Spinal cord (tissue), 10 donors: Measurements from ENCODE around the gene AGPAT2. TPM values are rescaled to one million over a fixed set of nuclear protein-coding genes. Genes with fewer than 3 reads are reported as not detected.
A peak's percentile ranks its signal among the peaks of the same experiment; 100 is the strongest.

ENCODE experiments used
- DNase-seq, 6 donors: peaks; one replicate each; pipeline versions ENCODE4 v3.0.0 to v3.0.0-alpha.2; 2013 to 2015; ENCODE audit warnings: low spot score in 6 of 6, low read depth in 4 of 6
- H3K27ac ChIP-seq: one replicate; pipeline ENCODE4 v1.5.1; 2013; ENCODE audit warnings: low read depth, low read length, control low read depth
- H3K27me3 ChIP-seq: one replicate; pipeline ENCODE4 v1.6.1; 2013; ENCODE audit warnings: low read length; ENCODE audit not compliant: control insufficient read depth, insufficient read depth
- H3K36me3 ChIP-seq: one replicate; pipeline ENCODE4 v1.6.1; 2013; ENCODE audit warnings: low read length; ENCODE audit not compliant: control insufficient read depth, insufficient read depth
- H3K4me1 ChIP-seq: one replicate; pipeline ENCODE4 v1.6.1; 2013; ENCODE audit warnings: low read length; ENCODE audit not compliant: control insufficient read depth, insufficient read depth
- H3K4me3 ChIP-seq: one replicate; pipeline ENCODE4 v1.5.1; 2013; ENCODE audit warnings: low read depth, low read length, control low read depth
- H3K9me3 ChIP-seq: one replicate; pipeline ENCODE4 v1.6.1; 2013; ENCODE audit warnings: low read length; ENCODE audit not compliant: control insufficient read depth, insufficient read depth
- WGBS: methylation state at CpG from one replicate; pipeline ENCODE4 v1.1.5; 2013; ENCODE audit warnings: missing lambda C conversion rate; ENCODE audit not compliant: insufficient coverage; 5-methylcytosine and 5-hydroxymethylcytosine counted together
- polyA plus RNA-seq, 2 donors: library from polyadenylated mRNA; unstranded; fragments of 120-200 nt; gene quantifications; one replicate each; pipeline ENCODE4 v1.2.1, GENCODE V29; 2013; ENCODE audit not compliant: insufficient read length in 2 of 2
- total RNA-seq, 2 donors: library from RNA; depleted of rRNA in 1 of 2; stranded (reverse); fragments of 120-200 nt in 1 of 2; fragments of >200 nt in 1 of 2; gene quantifications; one replicate each; pipeline versions ENCODE4 v1.2.3 to v1.2.4, GENCODE V29; 2013 to 2014
- donor health status: healthy.

The AGPAT2 gene
- total and polyA plus RNA-seq, 4 donors = 8.7 to 14.3 (median 10.1) TPM

GRCh38 chr9:136650648-136651047 is 36.6 kb downstream of the AGPAT2 start:
- H3K36me3 ChIP-seq = no peaks in the 10 kb centered on the region

DNA sequence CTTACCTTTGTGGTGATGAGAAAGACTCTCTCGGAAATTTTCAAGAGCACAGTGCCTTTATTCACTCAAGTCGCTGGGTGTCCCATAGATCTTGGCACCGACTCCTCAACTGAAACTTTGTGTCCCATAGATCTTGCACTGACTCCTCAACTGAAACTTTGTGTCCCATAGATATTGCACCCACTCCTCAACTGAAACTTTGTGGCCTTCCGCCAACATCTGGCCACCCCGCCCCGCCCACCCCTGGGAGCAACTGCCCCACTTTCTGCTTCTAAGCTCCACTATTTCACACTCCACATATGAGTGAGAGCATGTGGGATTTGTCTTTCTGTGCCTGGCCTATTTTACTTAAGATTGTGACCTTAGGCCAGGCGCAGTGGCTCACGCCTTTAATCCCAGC is 37.2 kb downstream of the AGPAT2 start:
- Histone ChIP-seq H3K27me3 (no peaks in the 10 kb centered on the region), H3K4me3 (no peak overlapping the region), H3K4me1 (peaks cover 25% of the 10 kb centered on the region), H3K9me3 (no peaks in the 10 kb centered on the region), H3K27ac (no peak overlapping the region), H3K36me3 (no peaks in the 10 kb centered on the region)
- 90% methylated on average over 5 of the region's 8 CpGs for WGBS
- DNase-seq = no peak

More at GRCh38 chr9:136650648-136651047, 36.6 kb downstream of the AGPAT2 start:
- Histone ChIP-seq H3K4me3 (no peak overlapping the region), H3K27me3 (no peaks in the 10 kb centered on the region), H3K27ac (no peak overlapping the region), H3K9me3 (no peaks in the 10 kb centered on the region), H3K4me1 (peaks cover 26% of the 10 kb centered on the region)
- 78% methylated on average over 10 of the region's 10 CpGs for WGBS
- DNase-seq = no peak

GRCh38 chr9:136648751-136649150 is 38.5 kb downstream of the AGPAT2 start:
- H3K4me1 ChIP-seq = peaks cover 33% of the 10 kb centered on the region
- no peak for DNase-seq
- H3K27me3 ChIP-seq = peaks cover 2% of the 10 kb centered on the region
- no peaks in the 10 kb centered on the region for H3K9me3 ChIP-seq
- H3K27ac ChIP-seq = peak overlapping the region; percentile 22
- 65% methylated on average over 6 of the region's 16 CpGs for WGBS
- H3K4me3 ChIP-seq = no peak overlapping the region
- no peaks in the 10 kb centered on the region for H3K36me3 ChIP-seq

GRCh38 chr9:136646827-136647711 is 40.2 kb downstream of the AGPAT2 start:
- Histone ChIP-seq H3K36me3 (no peaks in the 10 kb centered on the region), H3K4me3 (no peak overlapping the region), H3K27ac (peak overlapping the region; percentile 71), H3K9me3 (no peaks in the 10 kb centered on the region), H3K4me1 (peaks cover 35% of the 10 kb centered on the region), H3K27me3 (peaks cover 2% of the 10 kb centered on the region)
- 81% methylated on average over 21 of the region's 29 CpGs for WGBS
- DNase-seq = no peak

DNA sequence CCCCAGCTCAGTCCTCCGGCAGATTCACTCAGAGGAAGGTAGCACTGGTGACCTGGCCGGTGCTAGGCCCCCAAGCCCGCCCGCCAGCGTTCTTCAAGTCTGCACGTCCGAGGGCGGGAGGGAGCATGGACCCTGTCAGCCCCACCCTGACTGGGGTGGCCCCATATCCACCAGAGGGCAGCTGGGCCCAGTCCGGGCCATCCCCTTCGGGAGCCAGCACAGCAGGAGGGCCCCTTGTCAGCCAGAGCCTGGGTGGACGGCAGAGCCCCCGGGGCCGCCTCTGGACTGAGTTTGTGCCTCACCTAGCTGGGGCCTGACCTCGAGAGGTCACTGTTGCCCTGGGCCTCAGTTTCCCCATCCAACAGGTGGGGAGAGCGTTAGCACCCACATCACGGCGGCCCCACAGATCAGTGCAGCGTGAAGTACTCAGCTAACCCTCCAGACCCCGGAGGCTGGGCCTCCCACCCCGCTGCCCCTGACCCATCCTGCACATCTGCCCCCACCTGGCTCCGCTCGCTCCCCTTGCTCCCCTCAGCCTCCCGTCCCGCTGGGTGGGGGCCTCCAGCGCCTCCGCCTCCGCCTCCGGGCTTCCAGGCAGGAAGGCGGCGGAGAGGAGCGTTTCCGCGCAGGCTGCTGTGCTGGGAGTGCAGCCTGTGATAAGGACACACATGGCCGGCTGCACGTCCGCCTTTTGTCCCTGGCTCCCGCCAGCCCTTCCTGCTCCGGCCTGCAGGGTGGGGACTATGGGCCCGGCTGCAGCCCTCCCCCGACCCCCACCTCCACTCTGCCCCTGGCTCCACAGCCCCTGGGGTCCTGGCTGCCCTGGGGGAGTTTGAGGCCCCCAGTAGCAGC is 41.1 kb downstream of the AGPAT2 start:
- Histone ChIP-seq H3K27ac (peak overlapping the region; percentile 71), H3K4me1 (peaks cover 35% of the 10 kb centered on the region), H3K27me3 (peaks cover 2% of the 10 kb centered on the region), H3K4me3 (no peak overlapping the region), H3K36me3 (no peaks in the 10 kb centered on the region), H3K9me3 (no peaks in the 10 kb centered on the region)
- 60% methylated on average over 32 of the region's 40 CpGs for WGBS
- DNase-seq = peak in 1 of 6 donors; percentile 47

GRCh38 chr9:136645352-136645902 is 41.8 kb downstream of the AGPAT2 start:
- 82% methylated on average over 15 of the region's 18 CpGs for WGBS
- Histone ChIP-seq H3K27me3 (peaks cover 6% of the 10 kb centered on the region), H3K27ac (peak overlapping the region; percentile 71), H3K9me3 (no peaks in the 10 kb centered on the region), H3K36me3 (no peaks in the 10 kb centered on the region), H3K4me1 (peaks cover 35% of the 10 kb centered on the region), H3K4me3 (no peak overlapping the region)
- no peak for DNase-seq

DNA sequence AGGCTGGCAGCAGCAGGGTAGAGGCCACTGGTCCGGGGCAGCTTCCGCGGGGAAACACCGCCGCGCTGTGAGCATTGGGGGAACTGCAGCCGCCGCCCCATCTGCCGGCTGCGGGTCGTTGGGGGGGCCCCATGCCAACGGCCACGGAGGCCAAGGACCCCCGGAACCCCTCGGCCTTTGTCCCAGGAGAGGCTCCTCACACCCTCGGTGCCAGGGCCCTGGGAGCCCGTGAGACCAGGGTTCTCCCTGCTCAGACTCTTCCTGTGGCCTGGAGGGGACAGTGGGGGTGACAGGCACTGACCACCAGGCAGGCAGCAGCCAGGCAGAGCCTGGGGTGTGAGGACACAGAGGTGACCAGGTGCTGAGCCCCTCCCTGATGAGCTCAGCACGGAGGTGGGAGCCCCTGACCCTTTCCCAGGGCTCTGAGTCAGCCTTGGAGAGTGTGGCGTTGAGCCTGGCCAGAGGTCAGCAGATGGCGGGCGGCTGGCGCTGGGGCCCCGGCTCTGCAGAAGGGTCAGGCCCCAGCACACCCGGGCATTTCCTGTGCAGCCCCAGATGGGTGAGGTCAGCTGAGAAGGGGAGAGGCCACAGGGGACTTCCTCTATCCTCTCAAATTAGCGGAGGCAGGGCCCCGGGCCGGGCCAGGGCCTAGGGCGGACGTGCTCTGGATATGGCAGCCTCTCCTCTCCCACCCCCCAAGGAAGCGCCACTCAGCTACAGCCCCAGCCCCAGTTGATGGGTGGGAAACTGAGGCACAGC is 42.5 kb downstream of the AGPAT2 start:
- H3K4me1 ChIP-seq = peaks cover 35% of the 10 kb centered on the region
- WGBS = 21% methylated on average over 25 of the region's 30 CpGs
- H3K36me3 ChIP-seq = no peaks in the 10 kb centered on the region
- no peak for DNase-seq
- peak overlapping the region; percentile 52 for H3K27ac ChIP-seq
- no peak overlapping the region for H3K4me3 ChIP-seq
- H3K9me3 ChIP-seq = no peaks in the 10 kb centered on the region
- peaks cover 8% of the 10 kb centered on the region for H3K27me3 ChIP-seq

DNA sequence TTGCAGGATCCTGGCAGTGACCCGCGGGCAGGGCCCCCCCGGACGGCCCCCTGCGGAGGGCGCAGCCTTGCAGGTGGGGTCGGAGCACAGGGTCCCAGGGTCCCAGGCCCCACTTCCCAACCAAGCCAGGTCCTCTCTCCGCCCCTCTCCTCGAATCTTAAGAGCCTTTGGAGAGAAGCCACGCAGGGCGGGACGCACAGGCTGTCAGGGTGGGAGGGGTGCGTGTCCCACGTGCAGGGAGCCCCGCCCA is 43.0 kb downstream of the AGPAT2 start:
- Histone ChIP-seq H3K4me1 (peaks cover 35% of the 10 kb centered on the region), H3K4me3 (no peak overlapping the region), H3K27me3 (peaks cover 8% of the 10 kb centered on the region), H3K9me3 (no peaks in the 10 kb centered on the region), H3K27ac (no peak overlapping the region), H3K36me3 (no peaks in the 10 kb centered on the region)
- WGBS = 10% methylated on average over 15 of the region's 15 CpGs
- DNase-seq = peak in 2 of 6 donors; percentile 59 to 84
